Activated T-helper 2 cell treated with anti-CD3 and anti-CD28 coated beads, Interferon-gamma antibody, Interleukin-2, Interleukin-4, amounts not matched to agents 10 μg/mL and 5 μg/mL and 100 μg/mL, durations not matched to agents 14 hours and 24 hours and 36 hours (primary cell): Measurements from ENCODE around the gene C9orf78. TPM values are rescaled to one million over a fixed set of nuclear protein-coding genes. Genes with fewer than 3 reads are reported as not detected.
"Not testable (repeated sequence)": the region's sequence is repeated elsewhere in the genome, so short reads cannot be mapped to it uniquely, and the experiment has no call there.

Experiments
- DNase-seq: peaks from one replicate; pipeline ENCODE4 v3.0.0; 2021; ENCODE audit warnings: low spot score
- H3K27ac Mint-ChIP-seq: one replicate; pipeline ENCODE4 v1.8.0; 2021; ENCODE audit warnings: mixed read lengths
- H3K27me3 Mint-ChIP-seq: one replicate; pipeline ENCODE4 v1.8.0; 2021; ENCODE audit warnings: low read depth, mixed read lengths
- H3K36me3 Mint-ChIP-seq: one replicate; pipeline ENCODE4 v1.8.0; 2021; ENCODE audit warnings: low read depth, mixed read lengths
- H3K4me1 Mint-ChIP-seq: one replicate; pipeline ENCODE4 v1.8.0; 2021; ENCODE audit warnings: low read depth, mixed read lengths
- H3K4me3 Mint-ChIP-seq: one replicate; pipeline ENCODE4 v1.8.0; 2021; ENCODE audit warnings: low read depth, mild to moderate bottlenecking, moderate library complexity, mixed read lengths
- H3K9me3 Mint-ChIP-seq: one replicate; pipeline ENCODE4 v1.8.0; 2021; ENCODE audit warnings: mixed read lengths
- intact Hi-C: fragments of 100-400 bp; cut with micrococcal nuclease; formaldehyde crosslinking; loops from one replicate; pipeline ENCODE4 v1.15.1; 2023
- total RNA-seq: library from RNA; stranded (reverse); gene quantifications from 2 replicates; pipeline ENCODE4 v1.2.3, GENCODE V29; 2022

C9orf78 gene
- total RNA-seq, 1 donor from 2014 or later = 59.6 TPM

- no peak for DNase-seq
- Mint-ChIP-seq H3K4me1 (peaks cover 16% of the 10 kb centered on the region), H3K27me3 (no peaks in the 10 kb centered on the region), H3K4me3 (no peak overlapping the region), H3K27ac (no peak overlapping the region), H3K9me3 (no peaks in the 10 kb centered on the region), H3K36me3 (peaks cover 75% of the 10 kb centered on the region)
- intact Hi-C loops = no loop called here
Observed at GRCh38 chr9:129810116-129810515, 25.0 kb downstream of the C9orf78 start.

- H3K4me1 Mint-ChIP-seq = peaks cover 16% of the 10 kb centered on the region
- H3K4me3 Mint-ChIP-seq = no peak overlapping the region
- H3K27ac Mint-ChIP-seq = no peak overlapping the region
- H3K9me3 Mint-ChIP-seq = no peaks in the 10 kb centered on the region
- no peaks in the 10 kb centered on the region for H3K27me3 Mint-ChIP-seq
- peaks cover 71% of the 10 kb centered on the region for H3K36me3 Mint-ChIP-seq
- intact Hi-C loops = no loop called here
- no peak for DNase-seq
Observed at GRCh38 chr9:129809346-129809745, 25.7 kb downstream of the C9orf78 start.

- Mint-ChIP-seq H3K9me3 (no peaks in the 10 kb centered on the region), H3K4me3 (peak overlapping the region; percentile 43), H3K36me3 (peaks cover 57% of the 10 kb centered on the region), H3K27me3 (no peaks in the 10 kb centered on the region), H3K27ac (peak overlapping the region; percentile 30), H3K4me1 (peaks cover 21% of the 10 kb centered on the region)
- intact Hi-C loops = no loop called here
- DNase-seq = no peak
Observed at GRCh38 chr9:129806061-129806460, 29.0 kb downstream of the C9orf78 start.

- H3K27ac Mint-ChIP-seq = peak overlapping the region; percentile 33
- intact Hi-C loops = loop anchor here (1.0 kb wide), 2 partner anchors 20 to 32 kb away; partner anchors contain the start of genes C9orf78 and USP20
- peaks cover 36% of the 10 kb centered on the region for H3K36me3 Mint-ChIP-seq
- H3K4me3 Mint-ChIP-seq = peak overlapping the region; percentile 88
- H3K9me3 Mint-ChIP-seq = no peaks in the 10 kb centered on the region
- no peak for DNase-seq
- peaks cover 21% of the 10 kb centered on the region for H3K4me1 Mint-ChIP-seq
- no peaks in the 10 kb centered on the region for H3K27me3 Mint-ChIP-seq
Observed at GRCh38 chr9:129803676-129804060, 31.4 kb downstream of the C9orf78 start.

- Mint-ChIP-seq H3K4me1 (peaks cover 21% of the 10 kb centered on the region), H3K27me3 (no peaks in the 10 kb centered on the region), H3K36me3 (peaks cover 33% of the 10 kb centered on the region), H3K4me3 (peak within 1 kb of the TSS; percentile 88), H3K9me3 (no peaks in the 10 kb centered on the region), H3K27ac (peak within 1 kb of the TSS; percentile 85)
- intact Hi-C loops = loop anchor here (1.0 kb wide), 2 partner anchors 20 to 32 kb away; partner anchors contain the start of genes C9orf78 and USP20
- peak; percentile 92 for DNase-seq
Observed at GRCh38 chr9:129802833-129803675, 32.0 kb downstream of the C9orf78 start, which contains the start of gene TOR1B. TOR1B (plus strand) TSS chr9:129803184; CDS start chr9:129803213, 29 bp downstream.

- H3K27ac Mint-ChIP-seq = peak overlapping the region; percentile 11
- intact Hi-C loops = no loop called here
Observed at GRCh38 chr9:129801504-129801903, 33.6 kb downstream of the C9orf78 start.

GRCh38 chr9:129798973-129799372 is 36.1 kb downstream of the C9orf78 start:
- peaks cover 2% of the 10 kb centered on the region for H3K36me3 Mint-ChIP-seq
- H3K4me1 Mint-ChIP-seq = peaks cover 4% of the 10 kb centered on the region
- intact Hi-C loops = no loop called here
- H3K9me3 Mint-ChIP-seq = no peaks in the 10 kb centered on the region
- H3K27ac Mint-ChIP-seq = no peak overlapping the region
- H3K27me3 Mint-ChIP-seq = peaks cover 6% of the 10 kb centered on the region
- H3K4me3 Mint-ChIP-seq = no peak overlapping the region
- DNase-seq = no peak

More at GRCh38 chr9:129801504-129801903, 33.6 kb downstream of the C9orf78 start:
- no peaks in the 10 kb centered on the region for H3K27me3 Mint-ChIP-seq
- H3K4me3 Mint-ChIP-seq = peak overlapping the region; percentile 60
- H3K4me1 Mint-ChIP-seq = peaks cover 17% of the 10 kb centered on the region
- H3K36me3 Mint-ChIP-seq = peaks cover 21% of the 10 kb centered on the region
- DNase-seq = no peak
- no peaks in the 10 kb centered on the region for H3K9me3 Mint-ChIP-seq

- H3K36me3 Mint-ChIP-seq, H3K9me3 Mint-ChIP-seq, H3K27ac Mint-ChIP-seq, intact Hi-C loops, DNase-seq, H3K27me3 Mint-ChIP-seq, H3K4me1 Mint-ChIP-seq, H3K4me3 Mint-ChIP-seq: not testable (repeated sequence)
Observed at GRCh38 chr9:129796029-129796428, 39.0 kb downstream of the C9orf78 start.

- H3K36me3 Mint-ChIP-seq = no peaks in the 10 kb centered on the region
- H3K4me1 Mint-ChIP-seq = peaks cover 10% of the 10 kb centered on the region
- intact Hi-C loops = no loop called here
- DNase-seq = no peak
- peaks cover 6% of the 10 kb centered on the region for H3K27me3 Mint-ChIP-seq
- no peak overlapping the region for H3K4me3 Mint-ChIP-seq
- H3K27ac Mint-ChIP-seq = no peak overlapping the region
- H3K9me3 Mint-ChIP-seq = no peaks in the 10 kb centered on the region
Observed at GRCh38 chr9:129794549-129794948, 40.5 kb downstream of the C9orf78 start.

GRCh38 chr9:129786481-129786880 is 48.6 kb downstream of the C9orf78 start:
- H3K27me3 Mint-ChIP-seq = peaks cover 8% of the 10 kb centered on the region
- peaks cover 13% of the 10 kb centered on the region for H3K4me1 Mint-ChIP-seq
- intact Hi-C loops = loop anchor here (10.0 kb wide), 1 partner anchor 652 kb away; no protein-coding TSS in a partner anchor
- H3K27ac Mint-ChIP-seq = no peak overlapping the region
- DNase-seq = no peak
- no peaks in the 10 kb centered on the region for H3K36me3 Mint-ChIP-seq
- H3K4me3 Mint-ChIP-seq = no peak overlapping the region
- H3K9me3 Mint-ChIP-seq = no peaks in the 10 kb centered on the region

- Mint-ChIP-seq H3K4me1 (peaks cover 13% of the 10 kb centered on the region), H3K9me3 (no peaks in the 10 kb centered on the region), H3K4me3 (no peak overlapping the region), H3K36me3 (no peaks in the 10 kb centered on the region), H3K27me3 (peaks cover 8% of the 10 kb centered on the region), H3K27ac (no peak overlapping the region)
- no peak for DNase-seq
- intact Hi-C loops = loop anchor here (10.0 kb wide), 1 partner anchor 651 kb away; no protein-coding TSS in a partner anchor
Observed at GRCh38 chr9:129785866-129786265, 49.2 kb downstream of the C9orf78 start.

GRCh38 chr9:129784970-129785369 is 50.1 kb downstream of the C9orf78 start:
- not testable (repeated sequence) for H3K27ac Mint-ChIP-seq, H3K9me3 Mint-ChIP-seq, H3K36me3 Mint-ChIP-seq, DNase-seq, H3K27me3 Mint-ChIP-seq, H3K4me1 Mint-ChIP-seq, H3K4me3 Mint-ChIP-seq
- intact Hi-C loops = loop anchor here (10.0 kb wide), 1 partner anchor 650 kb away; no protein-coding TSS in a partner anchor
